Epithelial cell of esophagus (primary cell): ENCODE results near the gene IFIT1B.
"Not testable (repeated sequence)": the region's sequence is repeated elsewhere in the genome, so short reads cannot be mapped to it uniquely, and the experiment has no call there.

Experiments
- DNase-seq: peaks from one replicate; pipeline ENCODE4 v3.0.0; 2010; ENCODE audit warnings: low read depth
- H3K4me3 ChIP-seq: 2 replicates; pipeline ENCODE4 v1.5.1; 2011; ENCODE audit warnings: mild to moderate bottlenecking, low read length, control low read depth
- TF ChIP-seq, protein P1 (sequence below): IDR thresholded peaks from 2 replicates; pipeline ENCODE4 v1.5.1; 2011; ENCODE audit warnings: low read depth, mild to moderate bottlenecking, low read length, control low read depth, inconsistent platforms; ENCODE audit not compliant: insufficient read depth; ENCODE audit errors: missing control alignments

The IFIT1B gene

DNA sequence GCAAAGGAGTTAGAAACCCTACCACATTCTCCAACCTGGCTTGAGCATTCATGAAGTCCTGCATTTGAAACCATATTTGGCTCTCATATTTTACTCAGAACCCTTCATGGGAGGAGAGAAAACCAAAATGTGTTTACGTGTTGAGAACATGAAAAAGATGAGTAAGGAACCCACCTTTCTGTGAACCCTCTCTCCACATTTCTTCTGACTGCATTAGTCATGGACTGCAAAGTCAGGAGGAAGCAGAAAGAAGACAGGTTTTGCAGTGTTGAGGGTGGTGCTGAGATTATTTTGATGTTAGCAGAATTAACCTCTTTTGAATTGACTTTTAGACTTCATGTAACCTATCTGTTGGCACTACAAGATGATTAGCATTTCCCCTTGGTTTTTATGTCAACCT, 4.9 kb downstream of the IFIT1B start:
- H3K4me3 ChIP-seq = no peak overlapping the region
- peak; percentile 53 for DNase-seq
- TF ChIP-seq, protein P1, sequence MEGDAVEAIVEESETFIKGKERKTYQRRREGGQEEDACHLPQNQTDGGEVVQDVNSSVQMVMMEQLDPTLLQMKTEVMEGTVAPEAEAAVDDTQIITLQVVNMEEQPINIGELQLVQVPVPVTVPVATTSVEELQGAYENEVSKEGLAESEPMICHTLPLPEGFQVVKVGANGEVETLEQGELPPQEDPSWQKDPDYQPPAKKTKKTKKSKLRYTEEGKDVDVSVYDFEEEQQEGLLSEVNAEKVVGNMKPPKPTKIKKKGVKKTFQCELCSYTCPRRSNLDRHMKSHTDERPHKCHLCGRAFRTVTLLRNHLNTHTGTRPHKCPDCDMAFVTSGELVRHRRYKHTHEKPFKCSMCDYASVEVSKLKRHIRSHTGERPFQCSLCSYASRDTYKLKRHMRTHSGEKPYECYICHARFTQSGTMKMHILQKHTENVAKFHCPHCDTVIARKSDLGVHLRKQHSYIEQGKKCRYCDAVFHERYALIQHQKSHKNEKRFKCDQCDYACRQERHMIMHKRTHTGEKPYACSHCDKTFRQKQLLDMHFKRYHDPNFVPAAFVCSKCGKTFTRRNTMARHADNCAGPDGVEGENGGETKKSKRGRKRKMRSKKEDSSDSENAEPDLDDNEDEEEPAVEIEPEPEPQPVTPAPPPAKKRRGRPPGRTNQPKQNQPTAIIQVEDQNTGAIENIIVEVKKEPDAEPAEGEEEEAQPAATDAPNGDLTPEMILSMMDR = no peak

DNA sequence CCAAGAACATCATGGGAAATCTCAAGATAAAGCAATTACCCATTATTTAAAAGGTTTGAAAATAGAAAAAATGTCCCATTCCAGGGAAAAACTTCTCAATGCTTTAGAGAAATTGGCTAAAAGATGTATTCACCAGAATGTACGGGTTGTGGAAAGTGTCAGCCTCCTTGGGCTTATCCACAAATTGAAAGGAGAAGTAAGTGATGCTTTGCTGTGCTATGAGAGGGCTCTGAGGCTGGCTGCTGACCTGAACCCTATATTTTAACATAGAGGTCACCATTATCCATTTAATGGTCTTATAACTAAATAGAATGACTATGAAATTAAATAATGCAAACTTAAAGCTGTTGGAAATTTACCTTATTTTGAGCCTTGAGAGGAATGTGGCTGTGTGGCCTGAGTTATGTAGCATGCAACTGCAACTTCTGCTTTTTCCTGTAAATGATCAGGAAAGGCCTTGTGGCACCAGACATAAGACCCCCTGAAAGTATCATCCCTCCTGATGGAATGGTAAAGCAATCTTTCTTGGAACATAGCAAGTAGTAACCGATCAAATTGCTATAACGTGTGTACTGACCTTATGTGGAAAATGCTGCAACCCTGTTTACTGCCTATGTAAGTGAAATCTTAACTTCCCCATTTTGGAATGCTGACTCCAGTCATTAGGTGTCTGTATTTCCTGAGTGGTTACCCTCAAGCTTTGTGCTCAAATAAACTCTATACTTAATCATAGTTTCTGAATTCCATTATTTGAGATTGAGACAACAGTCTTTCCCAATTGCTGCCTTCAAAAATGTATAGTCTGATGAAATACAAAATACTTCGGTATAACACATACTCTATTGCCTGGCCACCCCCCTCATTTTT, 6.9 kb downstream of the IFIT1B start:
- TF ChIP-seq, protein P1 = no peak
- H3K4me3 ChIP-seq = no peak overlapping the region
- no peak for DNase-seq

DNA sequence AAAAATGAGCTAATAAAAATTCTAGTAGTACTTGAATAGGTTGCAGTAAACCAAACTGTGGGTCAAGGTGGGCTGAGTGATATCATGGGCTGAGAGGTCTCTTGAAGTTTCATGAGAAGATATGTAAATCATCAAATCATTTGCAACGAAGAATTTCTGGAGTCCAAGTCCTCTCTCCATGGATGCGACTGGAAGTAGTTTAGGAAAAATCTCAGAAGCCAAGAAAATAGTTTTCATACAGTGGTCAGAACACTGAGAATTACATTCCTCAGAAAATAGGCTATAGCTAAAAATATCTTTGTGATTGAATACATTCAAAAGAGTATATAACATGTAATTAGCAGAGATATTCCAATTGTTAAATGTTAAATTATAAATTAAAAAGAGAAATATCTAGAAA, 10.9 kb downstream of the IFIT1B start:
- no peak for DNase-seq
- no peak overlapping the region for H3K4me3 ChIP-seq
- TF ChIP-seq, protein P1 = no peak

DNA sequence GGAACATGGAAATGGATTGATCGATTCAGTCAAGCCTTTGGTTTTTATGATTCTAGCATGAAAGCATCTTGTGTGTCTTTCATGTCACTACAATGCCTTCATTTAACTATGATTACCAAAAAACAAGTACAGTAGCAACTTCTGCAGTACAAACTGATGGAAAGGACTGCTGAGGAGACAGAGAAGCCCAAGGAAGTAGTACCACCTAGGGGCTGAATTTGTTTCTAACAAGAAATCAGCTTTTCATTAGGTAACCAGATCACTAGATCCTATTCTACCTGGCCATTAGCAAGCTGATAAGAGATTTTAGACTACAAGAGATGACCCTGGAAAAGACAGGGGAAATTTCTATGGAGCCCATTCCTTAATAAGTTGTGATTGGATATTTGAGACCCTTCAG, 11.4 kb downstream of the IFIT1B start:
- TF ChIP-seq, protein P1 = peak; percentile 26
- H3K4me3 ChIP-seq = no peak overlapping the region
- peak; percentile 36 for DNase-seq

DNA sequence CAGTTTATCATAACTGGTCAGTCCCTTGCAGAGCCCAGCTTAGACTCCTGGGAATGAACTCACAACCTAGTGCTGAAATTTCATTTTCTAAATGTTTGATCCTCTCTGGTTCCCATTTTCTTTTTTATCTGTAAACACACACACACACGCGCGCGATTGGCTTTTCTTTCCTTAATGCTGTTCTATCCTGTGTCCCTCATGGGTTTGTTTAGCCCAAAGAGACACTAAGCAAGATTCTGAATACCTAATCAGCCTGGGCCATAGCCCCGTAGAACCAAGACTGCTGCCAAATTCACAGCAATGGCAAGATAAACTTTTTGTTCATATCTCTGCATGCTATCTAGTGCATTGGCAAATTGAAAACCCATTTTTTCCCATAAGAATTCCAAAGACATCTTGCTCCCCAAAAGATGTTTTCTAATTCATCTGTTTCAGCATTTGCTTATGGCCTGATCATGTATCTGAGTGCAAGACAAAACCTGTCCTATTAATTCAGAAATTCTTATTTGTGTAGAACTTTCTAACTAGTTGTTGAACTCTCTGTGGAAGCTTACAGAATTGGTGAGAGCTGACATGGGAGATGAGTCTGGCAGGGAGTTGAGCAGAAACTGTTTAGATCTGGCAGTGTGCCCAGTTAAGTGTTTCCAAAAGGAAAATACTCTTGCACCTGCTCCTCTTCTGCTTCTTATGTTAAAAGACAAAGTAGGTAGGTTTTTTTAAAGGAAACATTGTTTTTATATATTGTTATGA, 12.8 kb downstream of the IFIT1B start:
- DNase-seq = no peak
- TF ChIP-seq, protein P1 = no peak
- no peak overlapping the region for H3K4me3 ChIP-seq

DNA sequence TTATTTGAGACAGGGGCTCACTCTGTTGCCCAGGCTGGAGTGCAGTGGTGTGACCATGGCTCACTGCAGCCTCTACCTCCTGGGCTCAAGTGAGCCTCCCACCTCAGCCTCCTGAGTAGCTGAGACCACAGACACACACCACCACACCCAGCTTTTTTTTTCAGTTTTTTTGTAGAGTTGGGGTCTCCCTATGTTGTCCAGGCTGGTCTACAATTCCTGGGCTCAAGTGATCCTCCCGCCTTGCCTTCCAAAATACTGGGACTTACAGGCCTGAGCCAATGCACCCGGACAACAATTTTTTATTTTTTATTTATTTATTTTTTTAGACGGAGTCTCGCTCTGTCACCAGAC, 13.3 kb downstream of the IFIT1B start:
- not testable (repeated sequence) for DNase-seq, H3K4me3 ChIP-seq

DNA sequence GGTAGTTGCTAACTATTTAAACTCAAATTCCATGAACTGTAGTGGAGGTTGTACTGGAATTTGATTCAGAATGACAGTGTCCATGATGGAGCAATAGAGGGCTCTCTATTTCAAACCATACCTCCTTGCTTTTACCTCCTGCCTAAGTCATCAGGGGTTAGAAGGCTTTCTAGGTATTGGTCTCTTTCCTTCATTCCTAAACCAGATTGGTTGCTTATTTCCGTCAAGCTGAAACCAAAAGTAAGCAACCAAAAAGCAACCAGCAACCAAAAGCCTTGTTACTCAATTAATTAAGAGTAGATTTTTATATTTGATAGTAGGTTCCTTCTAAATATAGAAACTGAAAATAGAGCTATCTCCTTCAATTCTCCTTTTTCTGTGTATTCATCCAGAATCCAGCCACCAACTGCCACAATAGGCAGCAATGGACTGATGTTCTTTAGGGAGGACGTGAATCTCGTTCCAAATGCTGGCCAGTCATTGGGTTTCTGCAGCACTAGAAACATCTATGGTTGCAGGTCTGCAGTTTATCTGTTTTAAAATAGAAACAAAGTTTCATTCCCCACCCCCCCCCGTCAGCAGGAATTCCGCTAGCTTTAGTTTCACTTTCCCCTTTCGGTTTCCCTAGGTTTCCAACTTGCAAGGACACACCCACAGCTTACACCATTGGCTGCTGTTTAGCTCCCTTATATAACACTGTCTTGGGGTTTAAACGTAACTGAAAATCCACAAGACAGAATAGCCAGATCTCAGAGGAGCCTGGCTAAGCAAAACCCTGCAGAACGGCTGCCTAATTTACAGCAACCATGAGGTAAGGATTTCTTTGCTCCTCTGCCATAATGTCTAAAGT, 14.3 kb downstream of the IFIT1B start, which contains the start of gene IFIT1:
Gene IFIT1 (plus strand): TSS at position 717 of the 850 bp plus-strand sequence. CDS start 90 bp downstream, at position 807.
- peak within 1 kb of the TSS; percentile 58 for H3K4me3 ChIP-seq
- TF ChIP-seq, protein P1 = no peak
- peak; percentile 85 for DNase-seq
